HepG2 (cell line): ENCODE results near the gene PIWIL4. TPM values are rescaled to one million over a fixed set of nuclear protein-coding genes. Genes with fewer than 3 reads are reported as not detected.

ENCODE experiments used
- ATAC-seq: fragments of 200-7000 bp; cut with Tn5 transposase; 3 replicates; pipeline ENCODE4 v1.9.1; 2020; ENCODE audit warnings: mild to moderate bottlenecking, moderate library complexity
- BruUV-seq: library from RNA; stranded (reverse); fragments of 400-500 nt; replicated peaks from 2 replicates; lab custom pipeline; 2021; lab: Mats Ljungman, UMichigan
- CTCF ChIA-PET: fragments of 300-600 bp; formaldehyde crosslinking; extraction: SDS; loops from one replicate; lab custom pipeline; 2021; ENCODE audit warnings: low total read pairs, inconsistent platforms, low intra/inter-chr PET ratio; lab: Yijun Ruan, JAX
- POLR2A ChIA-PET: fragments of 350-600 bp; sonication (Branson Sonifier 250); formaldehyde crosslinking; loops from one replicate; lab custom pipeline; 2020; ENCODE audit warnings: antibody characterized with exemption, inconsistent platforms; lab: Yijun Ruan, JAX
- DNase-seq: peaks from one replicate; pipeline ENCODE4 v3.0.0-alpha.2; 2015; ENCODE audit warnings: low spot score
- FAIRE-seq: peaks from 3 replicates; lab custom pipeline; 2011; peaks lifted over from hg19 to GRCh38; lab: Jason Lieb, UNC
- H2AFZ ChIP-seq: one replicate; pipeline ENCODE4 v1.6.1; 2011; ENCODE audit warnings: low read length, inconsistent platforms
- H3K27ac ChIP-seq: fragments of 300-600 bp; 3 replicates; pipeline ENCODE4 v1.8.0; 2011; ENCODE audit warnings: mixed run types, mild to moderate bottlenecking, mixed read lengths, low read length, inconsistent platforms; ENCODE audit not compliant: insufficient read depth; ENCODE audit errors: extremely low read length
- H3K27me3 ChIP-seq, 2 experiments: fragments of 200-600 bp in 1 of 2; 2 replicates in 1 of 2; 3 replicates in 1 of 2; pipeline versions ENCODE4 v1.6.0 to v1.8.0; 2011; ENCODE audit warnings: low read length in 2 of 2, mild to moderate bottlenecking in 2 of 2, moderate library complexity in 2 of 2, inconsistent platforms in 1 of 2; ENCODE audit not compliant: insufficient read depth in 2 of 2, control insufficient read depth in 1 of 2
- H3K36me3 ChIP-seq, 2 experiments: fragments of 200-600 bp in 1 of 2; replicated peaks in 1 of 2; 2 replicates in 1 of 2; 3 replicates in 1 of 2; pipeline versions ENCODE4 v1.5.1 to v1.8.0; 2011; ENCODE audit warnings: low read length in 2 of 2, inconsistent platforms in 1 of 2; ENCODE audit not compliant: insufficient read depth in 2 of 2, control insufficient read depth in 1 of 2
- H3K4me1 ChIP-seq: 2 replicates; pipeline ENCODE4 v1.5.1; 2012; ENCODE audit warnings: low read length, inconsistent platforms; ENCODE audit not compliant: insufficient read depth
- H3K4me2 ChIP-seq: 2 replicates; pipeline ENCODE4 v1.6.0; 2011; ENCODE audit warnings: low read depth, low read length, inconsistent platforms
- H3K4me3 ChIP-seq, 3 experiments: fragments of 200-600 bp in 1 of 3; sonication (generic), shearing (Covaris generic) in 1 of 3; replicated peaks in 1 of 3; 2 replicates each; pipeline ENCODE4 v1.5.1; 2011 to 2016; ENCODE audit warnings: low read length in 3 of 3, inconsistent platforms in 2 of 3, low read depth in 2 of 3, mild to moderate bottlenecking in 2 of 3, control low read depth in 1 of 3, mixed read lengths in 1 of 3; ENCODE audit not compliant: insufficient read depth in 1 of 3
- H3K79me2 ChIP-seq: one replicate; pipeline ENCODE4 v1.6.1; 2011; ENCODE audit warnings: low read length, inconsistent platforms; ENCODE audit not compliant: insufficient read depth
- H3K9ac ChIP-seq: 2 replicates; pipeline ENCODE4 v1.6.0; 2011; ENCODE audit warnings: mild to moderate bottlenecking, low read depth, low read length, inconsistent platforms; ENCODE audit not compliant: insufficient read depth
- H3K9me3 ChIP-seq: 2 replicates; pipeline ENCODE4 v1.5.1; 2012; ENCODE audit warnings: mild to moderate bottlenecking, low read length
- H4K20me1 ChIP-seq: 2 replicates; pipeline ENCODE4 v1.6.0; 2011; ENCODE audit warnings: inconsistent platforms, mild to moderate bottlenecking, low read length, moderate library complexity; ENCODE audit not compliant: insufficient read depth
- EED ChIP-seq: sonication (generic); formaldehyde crosslinking; IDR thresholded peaks from 2 replicates; pipeline ENCODE4 v1.5.0; 2020; ENCODE audit warnings: mild to moderate bottlenecking, missing genetic modification reagents
- HMG20A ChIP-seq: IDR thresholded peaks from 2 replicates; pipeline ENCODE4 v1.6.1; 2016; ENCODE audit warnings: borderline replicate concordance
- POLR2AphosphoS2 ChIP-seq: IDR thresholded peaks from 2 replicates; pipeline ENCODE4 v1.6.1; 2011; ENCODE audit warnings: low read depth, low read length, improper control_type of control experiment
- THAP11 ChIP-seq: IDR thresholded peaks from 2 replicates; pipeline ENCODE4 v1.6.1; 2016; ENCODE audit warnings: missing biosample characterization, missing genetic modification reagents
- ZBTB7A ChIP-seq: sonication (generic); formaldehyde crosslinking; IDR thresholded peaks from 2 replicates; pipeline ENCODE4 v1.8.0; 2022; ENCODE audit warnings: mild to moderate bottlenecking, missing genetic modification reagents
- ZNF264 ChIP-seq: sonication (generic); formaldehyde crosslinking; IDR thresholded peaks from 2 replicates; pipeline ENCODE4 v1.4.0; 2020; ENCODE audit warnings: missing genetic modification reagents
- ZNF329 ChIP-seq: sonication (generic); formaldehyde crosslinking; IDR thresholded peaks from 2 replicates; pipeline ENCODE4 v1.9.0; 2021; ENCODE audit warnings: low read depth, mild to moderate bottlenecking, missing genetic modification reagents
- ZNF367 ChIP-seq: sonication (generic); formaldehyde crosslinking; IDR thresholded peaks from 2 replicates; pipeline ENCODE4 v1.4.0; 2020; ENCODE audit warnings: missing genetic modification reagents, borderline replicate concordance
- ZNF556 ChIP-seq: sonication (generic); formaldehyde crosslinking; IDR thresholded peaks from 2 replicates; pipeline ENCODE4 v1.4.0; 2020; ENCODE audit warnings: mild to moderate bottlenecking, missing genetic modification reagents, borderline replicate concordance
- ZNF737 ChIP-seq: sonication (generic); formaldehyde crosslinking; IDR thresholded peaks from 2 replicates; pipeline ENCODE4 v1.5.0; 2020; ENCODE audit warnings: missing genetic modification reagents, mild to moderate bottlenecking, borderline replicate concordance
- WGBS: methylation state at CpG from one replicate; pipeline ENCODE4 v1.1.6; 2017; ENCODE audit warnings: low lambda C conversion rate; 5-methylcytosine and 5-hydroxymethylcytosine counted together
- in situ Hi-C: cut with HindIII; loops from 2 replicates; pipeline ENCODE4 v1.10.0; 2017; ENCODE audit warnings: low pct_unique_long_range_greater_than_20kb; ENCODE audit not compliant: extremely low pct_ligation_motif_present
- intact Hi-C: fragments of 100-400 bp; cut with micrococcal nuclease; formaldehyde crosslinking; loops from one replicate; pipeline ENCODE4 v1.10.0; 2022; ENCODE audit not compliant: unreplicated experiment
- polyA plus RNA-seq, 8 experiments: library from polyadenylated mRNA; depleted of rRNA in 3 of 8; stranded (reverse) in 7 of 8; unstranded in 1 of 8; fragments of >200 nt; fragmentation: Illumina TruSeq in 4 of 8; extraction: Trizol in 4 of 8; gene quantifications; 2 replicates each; pipeline versions ENCODE4 v1.2.1 to v1.2.3, GENCODE V29; 2011 to 2016; ENCODE audit warnings: low read depth in 4 of 8, missing spikeins in 1 of 8, mixed read lengths in 1 of 8; ENCODE audit not compliant: insufficient read depth in 1 of 8
- total RNA-seq, 5 experiments: library from RNA; depleted of rRNA; stranded (reverse); fragments of >200 nt; fragmentation: Illumina TruSeq; extraction: Trizol; gene quantifications; 2 replicates each; pipeline ENCODE4 v1.2.3, GENCODE V29; 2016; ENCODE audit warnings: low read depth in 1 of 5
- TF ChIP-seq, protein P1 (sequence below): sonication (generic); formaldehyde crosslinking; conservative IDR thresholded peaks from 2 replicates; pipeline ENCODE4 v1.8.0; 2022; ENCODE audit warnings: missing genetic modification reagents

The PIWIL4 gene
- total and polyA plus RNA-seq, 2 of the 13 experiments (the other 11 are each of a cell fraction or from before 2014, with no cell fraction given), result 0.08 TPM; not detected in 1

GRCh38 chr11:94524341-94524740, 42.8 kb upstream of the PIWIL4 start:
- ChIA-PET POLR2A (no interaction called here), CTCF (no interaction called here)
- no peak overlapping the region for H3K4me2 ChIP-seq
- no peak overlapping the region for H3K4me3 ChIP-seq
- ATAC-seq, result no peak
- in situ Hi-C loops, result no loop called here
- H3K79me2 ChIP-seq, result no peaks in the 10 kb centered on the region
- WGBS, result 0% methylated on average over 1 of the region's 1 CpG
- no peaks in the 10 kb centered on the region for H3K4me1 ChIP-seq
- DNase-seq, result no peak
- no peak for TF ChIP-seq THAP11 (CRISPR knock-in tag)
- no peak for TF ChIP-seq HMG20A
- no peak for TF ChIP-seq EED
- no peak for TF ChIP-seq POLR2AphosphoS2
- no peak for TF ChIP-seq ZNF367 (CRISPR knock-in tag)
- no peak for TF ChIP-seq ZNF556
- no peak for TF ChIP-seq ZNF329 (CRISPR knock-in tag)
- TF ChIP-seq ZNF737 (CRISPR knock-in tag), result no peak
- TF ChIP-seq ZNF264 (CRISPR knock-in tag), result no peak
- no peak for TF ChIP-seq ZBTB7A
- TF ChIP-seq, protein P1, sequence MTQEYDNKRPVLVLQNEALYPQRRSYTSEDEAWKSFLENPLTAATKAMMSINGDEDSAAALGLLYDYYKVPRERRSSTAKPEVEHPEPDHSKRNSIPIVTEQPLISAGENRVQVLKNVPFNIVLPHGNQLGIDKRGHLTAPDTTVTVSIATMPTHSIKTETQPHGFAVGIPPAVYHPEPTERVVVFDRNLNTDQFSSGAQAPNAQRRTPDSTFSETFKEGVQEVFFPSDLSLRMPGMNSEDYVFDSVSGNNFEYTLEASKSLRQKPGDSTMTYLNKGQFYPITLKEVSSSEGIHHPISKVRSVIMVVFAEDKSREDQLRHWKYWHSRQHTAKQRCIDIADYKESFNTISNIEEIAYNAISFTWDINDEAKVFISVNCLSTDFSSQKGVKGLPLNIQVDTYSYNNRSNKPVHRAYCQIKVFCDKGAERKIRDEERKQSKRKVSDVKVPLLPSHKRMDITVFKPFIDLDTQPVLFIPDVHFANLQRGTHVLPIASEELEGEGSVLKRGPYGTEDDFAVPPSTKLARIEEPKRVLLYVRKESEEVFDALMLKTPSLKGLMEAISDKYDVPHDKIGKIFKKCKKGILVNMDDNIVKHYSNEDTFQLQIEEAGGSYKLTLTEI (CRISPR knock-in tag), result no peak
- no peak overlapping the region for H3K27ac ChIP-seq
- BruUV-seq, result no TSS peak
- FAIRE-seq, result no peak
- H3K27me3 ChIP-seq, result no peaks in the 10 kb centered on the region
- H3K9ac ChIP-seq, result no peak overlapping the region
- intact Hi-C loops, result no loop called here
- H4K20me1 ChIP-seq, result no peaks in the 10 kb centered on the region
- no peaks in the 10 kb centered on the region for H3K9me3 ChIP-seq
- no peaks in the 10 kb centered on the region for H3K36me3 ChIP-seq
- H2AFZ ChIP-seq, result no peak overlapping the region
